ENCODE data around the gene N4BP3. TPM values are rescaled to one million over a fixed set of nuclear protein-coding genes. Genes with fewer than 3 reads are reported as not detected.

Gene N4BP3, protein sequence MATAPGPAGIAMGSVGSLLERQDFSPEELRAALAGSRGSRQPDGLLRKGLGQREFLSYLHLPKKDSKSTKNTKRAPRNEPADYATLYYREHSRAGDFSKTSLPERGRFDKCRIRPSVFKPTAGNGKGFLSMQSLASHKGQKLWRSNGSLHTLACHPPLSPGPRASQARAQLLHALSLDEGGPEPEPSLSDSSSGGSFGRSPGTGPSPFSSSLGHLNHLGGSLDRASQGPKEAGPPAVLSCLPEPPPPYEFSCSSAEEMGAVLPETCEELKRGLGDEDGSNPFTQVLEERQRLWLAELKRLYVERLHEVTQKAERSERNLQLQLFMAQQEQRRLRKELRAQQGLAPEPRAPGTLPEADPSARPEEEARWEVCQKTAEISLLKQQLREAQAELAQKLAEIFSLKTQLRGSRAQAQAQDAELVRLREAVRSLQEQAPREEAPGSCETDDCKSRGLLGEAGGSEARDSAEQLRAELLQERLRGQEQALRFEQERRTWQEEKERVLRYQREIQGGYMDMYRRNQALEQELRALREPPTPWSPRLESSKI
- 1 to 10 TPM in 2 of 4 donors, under 1 TPM in 2; 0.55 to 2.6 (median 1.2) TPM for total RNA-seq

DNA sequence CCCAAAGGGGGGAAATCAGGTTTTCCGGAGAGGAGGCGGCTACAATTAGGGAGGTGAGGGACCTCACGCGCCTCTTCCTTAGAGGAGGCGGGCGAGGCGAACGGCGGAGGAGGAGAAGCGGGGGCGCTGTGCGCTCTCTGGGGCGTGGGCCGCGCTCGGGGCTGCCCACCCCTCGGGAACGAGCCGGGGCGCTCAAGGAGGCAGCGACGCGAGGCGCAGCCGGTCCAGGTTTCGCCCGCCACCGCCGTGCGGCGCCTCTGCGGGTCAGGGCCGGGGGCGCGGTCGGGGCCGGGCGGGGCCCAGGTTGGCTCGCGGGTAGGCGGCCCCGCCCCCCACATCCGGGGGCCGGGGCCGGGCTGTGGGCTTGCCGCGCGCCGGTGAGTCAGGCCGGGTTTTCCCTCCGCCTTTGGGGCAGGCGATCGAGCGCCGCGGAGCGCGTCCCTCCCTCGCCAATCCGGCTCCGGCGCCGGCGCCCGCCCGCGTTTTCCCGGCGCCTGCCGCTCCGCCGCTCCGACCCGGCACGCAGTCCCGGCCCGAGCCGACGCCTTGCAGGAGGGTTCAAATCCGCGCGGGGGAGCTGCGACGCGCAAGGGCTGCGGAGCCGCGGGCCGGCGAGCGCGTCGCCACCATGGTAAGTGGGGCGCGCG lies at the start of gene N4BP3:
N4BP3 (plus strand) TSS at position 392 of the 647 bp plus-strand sequence. CDS start 6,052 bp downstream, outside the sequence.
- H3K4me1 ChIP-seq: peaks cover 8 to 46% (median 23%) of the 10 kb centered on the region in 4 donors
- intact Hi-C loops (cut with DNase I; ENCODE audit: low total_unique reads) (no loop called here), in situ Hi-C loops (cut with MboI; ENCODE audit: low pct_ligation_motif_present in 1 of 4, low pct_unique_long_range_greater_than_20kb in 1 of 4, low sequenced_read_pairs in 3 of 4) (no loop called here)
- H3K27me3 ChIP-seq: peaks cover 61% of the 10 kb centered on the region
- TF ChIP-seq, protein P1, sequence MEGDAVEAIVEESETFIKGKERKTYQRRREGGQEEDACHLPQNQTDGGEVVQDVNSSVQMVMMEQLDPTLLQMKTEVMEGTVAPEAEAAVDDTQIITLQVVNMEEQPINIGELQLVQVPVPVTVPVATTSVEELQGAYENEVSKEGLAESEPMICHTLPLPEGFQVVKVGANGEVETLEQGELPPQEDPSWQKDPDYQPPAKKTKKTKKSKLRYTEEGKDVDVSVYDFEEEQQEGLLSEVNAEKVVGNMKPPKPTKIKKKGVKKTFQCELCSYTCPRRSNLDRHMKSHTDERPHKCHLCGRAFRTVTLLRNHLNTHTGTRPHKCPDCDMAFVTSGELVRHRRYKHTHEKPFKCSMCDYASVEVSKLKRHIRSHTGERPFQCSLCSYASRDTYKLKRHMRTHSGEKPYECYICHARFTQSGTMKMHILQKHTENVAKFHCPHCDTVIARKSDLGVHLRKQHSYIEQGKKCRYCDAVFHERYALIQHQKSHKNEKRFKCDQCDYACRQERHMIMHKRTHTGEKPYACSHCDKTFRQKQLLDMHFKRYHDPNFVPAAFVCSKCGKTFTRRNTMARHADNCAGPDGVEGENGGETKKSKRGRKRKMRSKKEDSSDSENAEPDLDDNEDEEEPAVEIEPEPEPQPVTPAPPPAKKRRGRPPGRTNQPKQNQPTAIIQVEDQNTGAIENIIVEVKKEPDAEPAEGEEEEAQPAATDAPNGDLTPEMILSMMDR (IDR thresholded peaks at IDR 0.05): peak in 1 of 5 experiments; percentile 4
- TF ChIP-seq POLR2A (IDR thresholded peaks at IDR 0.05): no peak
- H3K4me3 ChIP-seq: peak within 1 kb of the TSS; percentile 28 to 50 (median 38)
- peak; percentile 79 for DNase-seq
- WGBS, 2 donors (ENCODE audit: low coverage in 1 of 2): 1% methylated on average over 41 of the region's 96 CpGs; no CpG with 5 or more reads in 1 of the 2 donors
- H3K27ac ChIP-seq: peak within 1 kb of the TSS in 3 of 4 donors; percentile 34 to 64 (median 41)
- no peaks in the 10 kb centered on the region for H3K36me3 ChIP-seq
- no peaks in the 10 kb centered on the region for H3K9me3 ChIP-seq

DNA sequence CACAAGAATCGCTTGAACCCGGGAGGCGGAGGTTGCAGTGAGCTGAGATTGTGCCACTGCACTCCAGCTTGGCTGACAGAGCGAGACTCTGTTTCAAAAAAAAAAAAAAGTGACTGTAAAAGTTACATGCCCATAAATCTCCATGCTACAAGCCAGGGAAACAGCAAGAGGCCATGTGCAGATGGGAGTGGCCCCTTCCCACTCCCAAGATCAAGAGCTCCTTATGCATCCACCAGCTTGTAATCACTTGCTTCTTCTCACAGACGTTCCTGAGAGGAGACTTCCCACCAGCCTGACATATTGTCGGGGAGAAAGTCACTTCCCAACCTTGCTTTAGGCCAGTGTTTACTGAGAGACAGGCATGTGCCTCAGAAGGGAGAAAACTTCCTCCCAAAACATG lies 45.6 kb upstream of the N4BP3 start:
- Histone ChIP-seq H3K4me3 (no peak overlapping the region), H3K4me1 (no peaks in the 10 kb centered on the region), H3K27me3 (peaks cover 5% of the 10 kb centered on the region), H3K9me3 (no peaks in the 10 kb centered on the region), H3K36me3 (no peaks in the 10 kb centered on the region), H3K27ac (no peak overlapping the region)
- intact Hi-C loops (cut with DNase I; ENCODE audit: low total_unique reads): no loop called here
- TF ChIP-seq POLR2A (IDR thresholded peaks at IDR 0.05): no peak
- TF ChIP-seq EP300 (IDR thresholded peaks at IDR 0.05; ENCODE audit: low read depth): no peak
- TF ChIP-seq, protein P1 (IDR thresholded peaks at IDR 0.05): no peak
- no peak for TF ChIP-seq POLR2AphosphoS5 (IDR thresholded peaks at IDR 0.05)
- in situ Hi-C loops (cut with MboI; ENCODE audit: low pct_ligation_motif_present in 1 of 4, low pct_unique_long_range_greater_than_20kb in 1 of 4, low sequenced_read_pairs in 3 of 4): loop anchor here in 1 of 4 donors (10.0 to 25.0 kb wide), 2 partner anchors 83 to 455 kb away; partner anchors contain the start of gene B4GALT7
- no peak for DNase-seq
- 57 to 85% methylated on average over 4 to 6 of the region's 6 CpGs for WGBS, 2 donors (ENCODE audit: low coverage in 1 of 2)

DNA sequence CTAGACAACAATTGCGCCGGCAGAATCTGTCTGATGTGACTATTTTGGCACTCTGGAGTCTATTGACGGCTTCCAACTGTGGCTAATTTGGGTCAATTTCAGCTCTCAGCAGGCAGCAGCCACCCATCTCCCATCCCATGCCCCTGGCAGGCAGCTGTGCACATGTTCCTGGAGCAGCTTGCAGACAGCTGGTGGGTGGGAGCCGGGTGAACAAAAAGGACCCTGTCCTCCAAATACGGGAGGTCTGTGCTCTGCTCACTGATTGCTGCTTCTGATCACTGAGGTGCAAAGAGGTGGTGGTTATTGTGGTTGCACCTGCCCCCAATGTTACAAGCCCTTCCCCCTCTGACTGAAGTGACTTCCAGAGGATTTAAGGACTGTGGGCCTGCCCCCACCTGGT lies 45.0 kb upstream of the N4BP3 start:
- 48 to 52% methylated on average over 3 to 5 of the region's 5 CpGs for WGBS, 2 donors (ENCODE audit: low coverage in 1 of 2)
- no peak for TF ChIP-seq EP300 (IDR thresholded peaks at IDR 0.05; ENCODE audit: low read depth)
- TF ChIP-seq POLR2A (IDR thresholded peaks at IDR 0.05): no peak
- no peak for TF ChIP-seq POLR2AphosphoS5 (IDR thresholded peaks at IDR 0.05)
- TF ChIP-seq, protein P1 (IDR thresholded peaks at IDR 0.05): no peak
- Histone ChIP-seq H3K9me3 (no peaks in the 10 kb centered on the region), H3K36me3 (no peaks in the 10 kb centered on the region), H3K4me1 (no peaks in the 10 kb centered on the region), H3K4me3 (no peak overlapping the region), H3K27me3 (peaks cover 5% of the 10 kb centered on the region), H3K27ac (no peak overlapping the region)
- in situ Hi-C loops (cut with MboI; ENCODE audit: low pct_ligation_motif_present in 1 of 4, low pct_unique_long_range_greater_than_20kb in 1 of 4, low sequenced_read_pairs in 3 of 4): loop anchor here in 1 of 4 donors (10.0 to 25.0 kb wide), 2 partner anchors 83 to 456 kb away; partner anchors contain the start of gene B4GALT7
- intact Hi-C loops (cut with DNase I; ENCODE audit: low total_unique reads): no loop called here
- DNase-seq: no peak

DNA sequence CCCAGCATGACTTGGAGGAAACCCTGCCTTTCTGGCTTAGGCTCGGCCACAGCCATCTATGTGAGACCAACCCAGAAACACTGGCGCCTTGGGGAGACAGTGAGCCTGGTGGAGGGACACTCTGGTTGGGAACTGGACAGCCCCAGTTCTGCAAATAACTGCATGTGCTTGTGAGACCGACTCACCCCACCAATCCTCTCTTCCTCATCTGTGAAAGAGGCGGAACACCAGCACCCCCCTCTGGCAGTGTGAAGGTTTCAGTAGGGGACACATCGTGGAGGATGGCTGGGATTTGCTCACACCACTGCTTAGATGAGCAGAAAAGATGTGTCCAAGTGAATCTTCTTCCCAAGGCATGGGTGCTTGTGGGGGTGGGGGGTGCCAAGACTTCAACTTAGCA lies 43.4 kb upstream of the N4BP3 start:
- peak; percentile 13 for DNase-seq

More for the DNA sequence above, 43.4 kb upstream of the N4BP3 start:
- Histone ChIP-seq H3K4me1 (no peaks in the 10 kb centered on the region), H3K36me3 (no peaks in the 10 kb centered on the region), H3K27ac (no peak overlapping the region), H3K4me3 (no peak overlapping the region), H3K27me3 (peaks cover 14% of the 10 kb centered on the region), H3K9me3 (no peaks in the 10 kb centered on the region)
- TF ChIP-seq POLR2A (IDR thresholded peaks at IDR 0.05) (no peak), POLR2AphosphoS5 (IDR thresholded peaks at IDR 0.05) (no peak), EP300 (IDR thresholded peaks at IDR 0.05; ENCODE audit: low read depth) (no peak)
- TF ChIP-seq, protein P1 (IDR thresholded peaks at IDR 0.05): no peak
- intact Hi-C loops (cut with DNase I; ENCODE audit: low total_unique reads): no loop called here
- whole genome bisulfite sequencing, 2 donors (ENCODE audit: low coverage in 1 of 2): 60% methylated on average over 5 of the region's 5 CpGs; no CpG with 5 or more reads in 1 of the 2 donors
- in situ Hi-C loops (cut with MboI; ENCODE audit: low pct_ligation_motif_present in 1 of 4, low pct_unique_long_range_greater_than_20kb in 1 of 4, low sequenced_read_pairs in 3 of 4): loop anchor here in 3 of 4 donors (5.0 to 25.0 kb wide), 4 partner anchors 85 to 458 kb away; partner anchors contain the start of gene B4GALT7 (in 1 of the 3)

Measured in transverse colon (tissue), 4 donors.